ENCODE data around the gene RGS19.

Gene RGS19

DNA sequence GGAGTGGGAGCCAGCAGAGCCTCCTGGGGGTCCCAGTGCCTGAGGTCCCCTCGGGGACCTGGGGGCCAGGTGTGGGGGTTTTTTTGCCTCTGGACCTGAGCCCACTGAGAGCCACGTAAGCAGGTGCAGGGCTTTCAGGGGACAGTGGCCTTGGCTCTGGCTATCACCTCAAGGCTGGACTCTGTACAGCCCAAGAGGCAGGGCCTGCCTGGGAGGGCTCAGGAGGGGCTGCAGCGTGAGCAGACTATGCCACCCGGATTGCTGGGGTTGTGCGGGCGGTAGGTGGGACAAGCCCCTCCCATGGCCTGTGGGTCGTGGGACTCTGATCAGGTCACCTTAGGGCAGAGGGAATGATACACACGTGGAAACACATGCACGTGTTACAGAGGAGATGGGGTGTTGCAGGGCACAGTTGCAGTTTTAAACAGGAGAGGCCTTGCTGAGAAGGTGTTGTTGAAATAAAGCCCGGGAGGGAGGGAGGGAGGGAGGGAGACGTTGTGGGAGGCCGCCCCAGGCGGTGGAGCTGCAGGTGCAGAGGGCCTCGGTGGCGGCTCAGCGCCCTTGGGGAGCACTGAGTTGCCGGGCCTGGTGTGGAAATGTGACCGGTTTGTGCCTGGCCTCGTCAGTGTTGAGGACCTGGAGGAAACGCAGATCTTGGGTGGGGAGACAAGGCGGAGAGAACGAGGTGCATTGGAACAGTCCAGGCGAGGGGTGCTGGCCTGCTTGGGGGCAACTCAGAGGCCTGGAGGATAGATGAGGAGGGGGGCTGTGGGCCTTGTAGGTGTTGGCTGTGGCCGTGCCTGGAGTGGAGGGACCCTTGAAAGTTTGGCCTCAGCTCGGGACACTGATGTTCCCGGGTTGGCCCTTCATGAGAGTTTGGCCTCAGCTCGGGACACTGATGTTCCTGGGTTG is 14.0 kb downstream of the RGS19 start:
- Histone ChIP-seq H3K9me3 (ENCODE audit: control insufficient read depth in 2 of 2, low read length in 2 of 2) (no peaks in the 10 kb centered on the region), H3K4me1 (ENCODE audit: control insufficient read depth in 2 of 2, insufficient read depth in 2 of 2, low read length in 2 of 2) (peaks cover 14 to 17% of the 10 kb centered on the region in 2 donors), H3K4me3 (ENCODE audit: low read length in 2 of 2) (no peak overlapping the region), H3K36me3 (ENCODE audit: control insufficient read depth in 2 of 2, insufficient read depth in 2 of 2, low read length in 2 of 2) (no peaks in the 10 kb centered on the region), H3K27me3 (ENCODE audit: control insufficient read depth in 2 of 2, insufficient read depth in 2 of 2, low read length in 2 of 2) (no peaks in the 10 kb centered on the region), H3K9ac (ENCODE audit: low read depth in 1 of 2, low read length in 2 of 2) (no peak overlapping the region), H3K27ac (ENCODE audit: low read depth in 2 of 2, low read length in 2 of 2) (no peak overlapping the region)

DNA sequence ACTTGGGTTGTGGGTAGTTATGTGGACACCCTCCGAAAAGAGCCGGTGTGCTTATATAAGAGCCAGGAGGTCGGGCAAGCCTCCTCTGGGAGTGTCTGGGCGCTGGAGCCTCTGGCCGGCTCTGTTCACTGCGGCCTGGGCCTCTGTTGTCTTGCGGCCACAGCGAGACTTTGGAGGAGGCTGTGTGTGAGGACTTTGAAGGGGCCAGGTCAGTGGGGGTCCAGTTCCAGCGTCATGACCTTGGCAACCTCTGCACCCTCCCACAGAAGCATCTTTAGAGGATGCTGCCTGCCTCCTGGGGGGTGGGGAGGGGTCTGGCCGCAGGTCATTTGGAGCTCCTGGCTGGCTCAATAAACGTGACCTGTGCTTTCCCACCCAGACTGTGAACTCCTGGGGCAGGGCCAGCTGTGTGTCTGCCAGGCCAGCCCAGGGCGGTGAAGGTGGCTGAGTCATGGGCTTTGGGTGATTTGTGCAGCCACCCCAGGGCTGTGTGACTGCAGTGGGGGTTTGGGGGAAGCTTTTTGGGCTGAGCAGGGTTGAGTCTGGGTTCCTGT is 15.1 kb downstream of the RGS19 start:
- no peaks in the 10 kb centered on the region for H3K27me3 ChIP-seq (ENCODE audit: control insufficient read depth in 2 of 2, insufficient read depth in 2 of 2, low read length in 2 of 2)
- no peak overlapping the region for H3K27ac ChIP-seq (ENCODE audit: low read depth in 2 of 2, low read length in 2 of 2)
- H3K9me3 ChIP-seq (ENCODE audit: control insufficient read depth in 2 of 2, low read length in 2 of 2) = no peaks in the 10 kb centered on the region
- H3K36me3 ChIP-seq (ENCODE audit: control insufficient read depth in 2 of 2, insufficient read depth in 2 of 2, low read length in 2 of 2) = no peaks in the 10 kb centered on the region
- peaks cover 14 to 17% of the 10 kb centered on the region in 2 donors for H3K4me1 ChIP-seq (ENCODE audit: control insufficient read depth in 2 of 2, insufficient read depth in 2 of 2, low read length in 2 of 2)
- H3K9ac ChIP-seq (ENCODE audit: low read depth in 1 of 2, low read length in 2 of 2) = no peak overlapping the region
- H3K4me3 ChIP-seq (ENCODE audit: low read length in 2 of 2) = peak overlapping the region in 1 of 2 donors; percentile 67

- peak overlapping the region; percentile 56 to 66 for H3K9ac ChIP-seq (ENCODE audit: low read depth in 1 of 2, low read length in 2 of 2)
- no peaks in the 10 kb centered on the region for H3K36me3 ChIP-seq (ENCODE audit: control insufficient read depth in 2 of 2, insufficient read depth in 2 of 2, low read length in 2 of 2)
- peak overlapping the region; percentile 67 to 68 for H3K4me3 ChIP-seq (ENCODE audit: low read length in 2 of 2)
- H3K4me1 ChIP-seq (ENCODE audit: control insufficient read depth in 2 of 2, insufficient read depth in 2 of 2, low read length in 2 of 2) = peaks cover 14 to 17% of the 10 kb centered on the region in 2 donors
- no peaks in the 10 kb centered on the region for H3K27me3 ChIP-seq (ENCODE audit: control insufficient read depth in 2 of 2, insufficient read depth in 2 of 2, low read length in 2 of 2)
- no peaks in the 10 kb centered on the region for H3K9me3 ChIP-seq (ENCODE audit: control insufficient read depth in 2 of 2, low read length in 2 of 2)
- peak overlapping the region in 1 of 2 donors; percentile 52 for H3K27ac ChIP-seq (ENCODE audit: low read depth in 2 of 2, low read length in 2 of 2)
Observed at GRCh38 chr20:64063389-64064144, 15.8 kb downstream of the RGS19 start.

DNA sequence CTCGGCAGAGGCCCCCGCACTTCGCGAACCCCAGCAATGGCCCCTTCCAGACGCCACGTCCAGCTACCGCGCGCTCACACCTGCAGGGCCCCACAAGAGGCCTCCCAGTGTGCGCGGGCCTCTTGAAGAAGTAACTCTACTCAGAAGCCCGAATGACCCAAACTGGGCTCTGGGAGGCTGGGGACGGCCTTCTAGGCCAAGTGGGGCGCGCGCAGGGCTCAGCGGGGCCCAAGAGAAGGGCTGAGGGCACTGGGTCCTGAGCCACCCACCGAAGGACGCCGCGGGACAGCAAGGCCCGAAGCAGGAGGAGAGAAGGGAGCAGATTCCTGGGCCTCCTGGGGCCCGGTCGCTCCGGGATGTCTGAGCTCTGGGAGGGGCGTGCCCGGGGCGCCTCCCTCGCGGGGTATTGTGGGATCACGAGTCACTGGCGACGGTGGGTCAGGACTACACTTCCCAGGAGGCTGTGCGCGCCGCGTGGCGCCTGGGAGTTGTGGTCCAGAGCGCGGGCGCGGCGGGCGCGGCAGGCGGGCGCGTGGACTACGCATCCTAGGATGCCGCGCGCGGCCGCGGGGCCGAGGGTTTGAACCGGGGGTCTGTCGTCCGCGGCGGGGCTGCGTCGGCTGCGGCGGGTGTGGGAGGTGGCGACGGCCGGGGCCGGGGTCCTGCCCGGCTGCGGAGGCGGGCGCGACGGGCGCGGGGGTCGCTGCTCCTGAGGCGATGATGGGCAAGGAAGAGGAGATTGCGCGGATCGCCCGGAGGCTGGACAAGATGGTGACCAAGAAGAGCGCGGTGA is 16.5 kb downstream of the RGS19 start, which contains the start of gene TCEA2:
Gene TCEA2, plus strand, starts transcription at position 603 of the 793 bp plus-strand sequence. Its CDS starts 115 bp downstream, at position 718.
- Histone ChIP-seq H3K27ac (ENCODE audit: low read depth in 2 of 2, low read length in 2 of 2) (peak within 1 kb of the TSS in 1 of 2 donors; percentile 52), H3K4me3 (ENCODE audit: low read length in 2 of 2) (peak within 1 kb of the TSS; percentile 67 to 68), H3K36me3 (ENCODE audit: control insufficient read depth in 2 of 2, insufficient read depth in 2 of 2, low read length in 2 of 2) (no peaks in the 10 kb centered on the region), H3K27me3 (ENCODE audit: control insufficient read depth in 2 of 2, insufficient read depth in 2 of 2, low read length in 2 of 2) (no peaks in the 10 kb centered on the region), H3K9ac (ENCODE audit: low read depth in 1 of 2, low read length in 2 of 2) (peak within 1 kb of the TSS; percentile 56 to 66), H3K9me3 (ENCODE audit: control insufficient read depth in 2 of 2, low read length in 2 of 2) (no peaks in the 10 kb centered on the region), H3K4me1 (ENCODE audit: control insufficient read depth in 2 of 2, insufficient read depth in 2 of 2, low read length in 2 of 2) (peaks cover 17 to 18% of the 10 kb centered on the region in 2 donors)

- Histone ChIP-seq H3K27ac (ENCODE audit: low read depth in 2 of 2, low read length in 2 of 2) (peak overlapping the region in 1 of 2 donors; percentile 52), H3K9me3 (ENCODE audit: control insufficient read depth in 2 of 2, low read length in 2 of 2) (no peaks in the 10 kb centered on the region), H3K4me3 (ENCODE audit: low read length in 2 of 2) (peak overlapping the region; percentile 67 to 68), H3K27me3 (ENCODE audit: control insufficient read depth in 2 of 2, insufficient read depth in 2 of 2, low read length in 2 of 2) (peaks cover 0 to 2% of the 10 kb centered on the region in 2 donors), H3K36me3 (ENCODE audit: control insufficient read depth in 2 of 2, insufficient read depth in 2 of 2, low read length in 2 of 2) (no peaks in the 10 kb centered on the region), H3K9ac (ENCODE audit: low read depth in 1 of 2, low read length in 2 of 2) (peak overlapping the region; percentile 47 to 48), H3K4me1 (ENCODE audit: control insufficient read depth in 2 of 2, insufficient read depth in 2 of 2, low read length in 2 of 2) (peaks cover 19 to 20% of the 10 kb centered on the region in 2 donors)
Observed at GRCh38 chr20:64062276-64062595, 17.1 kb downstream of the RGS19 start.

- Histone ChIP-seq H3K27me3 (ENCODE audit: control insufficient read depth in 2 of 2, insufficient read depth in 2 of 2, low read length in 2 of 2) (peaks cover 5 to 26% of the 10 kb centered on the region in 2 donors), H3K27ac (ENCODE audit: low read depth in 2 of 2, low read length in 2 of 2) (no peak overlapping the region), H3K9ac (ENCODE audit: low read depth in 1 of 2, low read length in 2 of 2) (no peak overlapping the region), H3K36me3 (ENCODE audit: control insufficient read depth in 2 of 2, insufficient read depth in 2 of 2, low read length in 2 of 2) (no peaks in the 10 kb centered on the region), H3K4me3 (ENCODE audit: low read length in 2 of 2) (no peak overlapping the region), H3K9me3 (ENCODE audit: control insufficient read depth in 2 of 2, low read length in 2 of 2) (no peaks in the 10 kb centered on the region), H3K4me1 (ENCODE audit: control insufficient read depth in 2 of 2, insufficient read depth in 2 of 2, low read length in 2 of 2) (peaks cover 7 to 17% of the 10 kb centered on the region in 2 donors)
Observed at GRCh38 chr20:64058536-64058935, 20.8 kb downstream of the RGS19 start.

DNA sequence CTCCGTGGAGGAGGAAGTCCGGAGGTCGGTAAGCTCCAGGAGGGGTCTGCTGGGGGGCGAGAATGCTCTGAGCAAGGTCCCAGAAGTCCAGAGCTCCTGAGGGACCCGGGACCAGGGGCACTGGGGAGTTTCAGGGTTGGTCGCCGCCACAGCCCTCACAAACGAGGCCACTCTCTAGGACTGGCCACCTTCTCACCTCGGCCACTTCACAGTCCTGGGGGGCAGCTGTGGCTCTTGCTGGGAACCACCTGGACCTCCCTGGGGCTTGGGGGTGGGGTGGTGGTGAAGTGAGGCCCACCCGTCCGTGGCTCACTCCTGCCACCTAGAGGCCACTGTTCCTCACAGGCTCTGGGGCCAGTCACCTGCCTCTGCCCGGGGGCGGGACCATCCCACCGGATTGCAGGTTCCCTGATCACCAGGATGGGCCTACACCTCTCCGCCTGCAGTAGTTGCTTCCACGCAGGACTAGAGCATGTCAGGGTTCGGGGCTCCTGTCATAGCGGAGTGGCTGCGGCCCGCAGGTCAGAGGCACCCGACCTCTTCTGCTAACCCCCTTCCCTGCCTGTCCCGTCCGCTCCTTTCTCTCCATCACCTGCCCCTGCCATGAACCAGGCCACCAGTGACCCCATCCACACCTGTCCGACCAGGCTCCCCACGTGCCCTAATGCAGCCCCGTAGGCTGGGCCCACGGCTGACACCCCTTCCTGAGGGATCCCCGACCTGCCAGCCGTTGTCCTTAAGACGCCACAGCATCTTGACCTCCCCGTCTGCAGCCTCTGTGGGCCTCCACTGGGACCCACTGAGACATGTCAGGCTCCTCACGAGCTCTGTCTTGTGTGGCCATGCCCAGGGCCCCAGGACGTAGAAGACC is 21.5 kb downstream of the RGS19 start:
- peaks cover 5 to 33% of the 10 kb centered on the region in 2 donors for H3K27me3 ChIP-seq (ENCODE audit: control insufficient read depth in 2 of 2, insufficient read depth in 2 of 2, low read length in 2 of 2)
- no peak overlapping the region for H3K9ac ChIP-seq (ENCODE audit: low read depth in 1 of 2, low read length in 2 of 2)
- peaks cover 7 to 11% of the 10 kb centered on the region in 2 donors for H3K4me1 ChIP-seq (ENCODE audit: control insufficient read depth in 2 of 2, insufficient read depth in 2 of 2, low read length in 2 of 2)
- H3K36me3 ChIP-seq (ENCODE audit: control insufficient read depth in 2 of 2, insufficient read depth in 2 of 2, low read length in 2 of 2) = no peaks in the 10 kb centered on the region
- no peaks in the 10 kb centered on the region for H3K9me3 ChIP-seq (ENCODE audit: control insufficient read depth in 2 of 2, low read length in 2 of 2)
- H3K4me3 ChIP-seq (ENCODE audit: low read length in 2 of 2) = no peak overlapping the region
- H3K27ac ChIP-seq (ENCODE audit: low read depth in 2 of 2, low read length in 2 of 2) = peak overlapping the region in 1 of 2 donors; percentile 23

DNA sequence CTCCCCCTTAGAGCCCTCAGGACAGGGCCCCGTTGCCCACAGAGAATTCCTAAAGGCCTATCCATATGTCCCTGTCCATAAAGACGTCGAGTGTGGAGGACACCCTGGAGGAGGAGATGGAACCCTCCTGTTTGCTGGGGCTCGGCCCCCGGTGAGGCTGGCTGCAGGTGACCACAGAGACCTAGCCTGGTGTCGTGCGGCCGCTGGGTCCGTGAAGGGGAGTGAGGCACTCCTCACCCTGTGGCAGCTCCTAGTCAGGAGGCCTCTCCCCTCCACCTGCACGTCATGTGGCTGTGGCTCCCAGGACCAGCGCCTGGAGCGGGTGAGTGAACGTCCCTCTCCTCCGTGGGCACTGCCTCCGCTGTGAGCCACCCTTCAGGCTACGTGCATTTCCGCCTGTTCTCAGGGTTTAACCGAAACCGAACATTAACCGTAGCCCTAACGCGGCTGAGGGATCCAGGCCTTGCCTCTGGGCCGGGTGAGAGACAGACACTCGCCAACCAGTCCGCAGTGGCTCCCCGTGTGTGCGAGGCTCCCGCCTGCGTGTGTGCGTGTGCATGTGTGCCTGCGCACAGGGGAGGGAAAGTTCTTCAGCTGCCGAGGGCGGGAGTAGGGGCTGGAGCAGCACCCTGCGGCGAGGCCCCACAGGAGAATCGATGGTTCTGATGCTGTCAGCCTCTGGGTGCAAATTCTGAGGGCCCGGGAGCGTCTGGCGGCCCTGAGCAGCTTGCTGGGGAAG is 22.3 kb downstream of the RGS19 start:
- no peaks in the 10 kb centered on the region for H3K9me3 ChIP-seq (ENCODE audit: control insufficient read depth in 2 of 2, low read length in 2 of 2)
- no peak overlapping the region for H3K4me3 ChIP-seq (ENCODE audit: low read length in 2 of 2)
- no peak overlapping the region for H3K9ac ChIP-seq (ENCODE audit: low read depth in 1 of 2, low read length in 2 of 2)
- peaks cover 3 to 6% of the 10 kb centered on the region in 2 donors for H3K4me1 ChIP-seq (ENCODE audit: control insufficient read depth in 2 of 2, insufficient read depth in 2 of 2, low read length in 2 of 2)
- H3K27me3 ChIP-seq (ENCODE audit: control insufficient read depth in 2 of 2, insufficient read depth in 2 of 2, low read length in 2 of 2) = peaks cover 8 to 39% of the 10 kb centered on the region in 2 donors
- H3K36me3 ChIP-seq (ENCODE audit: control insufficient read depth in 2 of 2, insufficient read depth in 2 of 2, low read length in 2 of 2) = no peaks in the 10 kb centered on the region
- peak overlapping the region; percentile 11 to 23 for H3K27ac ChIP-seq (ENCODE audit: low read depth in 2 of 2, low read length in 2 of 2)

All from mucosa of rectum (tissue), 2 donors.